OCI-LY7 (cell line): ENCODE data around the gene FLRT1. TPM values are rescaled to one million over a fixed set of nuclear protein-coding genes. Genes with fewer than 3 reads are reported as not detected.

ENCODE experiments used
- BruUV-seq: library from RNA; stranded (reverse); fragments of 400-500 nt; replicated peaks from 2 replicates; lab custom pipeline; 2021; lab: Mats Ljungman, UMichigan
- CTCF ChIA-PET: fragments of 300-600 bp; sonication (Branson Sonifier 250); formaldehyde crosslinking; loops from one replicate; lab custom pipeline; 2022; ENCODE audit warnings: antibody characterized with exemption; ENCODE audit not compliant: unreplicated experiment; lab: Charles Lee
- POLR2A ChIA-PET: fragments of 300-600 bp; sonication (Branson Sonifier 250); formaldehyde crosslinking; loops from one replicate; lab custom pipeline; 2022; ENCODE audit warnings: antibody characterized with exemption; lab: Charles Lee
- DNase-seq: peaks from one replicate; pipeline ENCODE4 v3.0.0-alpha.2; 2015; ENCODE audit warnings: low spot score
- H2AFZ ChIP-seq: fragments of 200-600 bp; sonication (generic), shearing (Covaris generic); 2 replicates; pipeline ENCODE4 v1.6.1; 2014; ENCODE audit warnings: mild to moderate bottlenecking, antibody characterized with exemption, low read length, moderate library complexity
- H3K27ac ChIP-seq: fragments of 200-600 bp; sonication (generic); 2 replicates; pipeline ENCODE4 v1.5.1; 2014; ENCODE audit warnings: mixed run types, low read depth, mild to moderate bottlenecking, moderate library complexity, low read length, inconsistent platforms; ENCODE audit not compliant: poor library complexity, severe bottlenecking
- H3K36me3 ChIP-seq: fragments of 200-600 bp; sonication (generic); 2 replicates; pipeline ENCODE4 v1.6.1; 2014; ENCODE audit warnings: mild to moderate bottlenecking, antibody characterized with exemption, low read length, moderate library complexity, mixed read lengths; ENCODE audit not compliant: insufficient read depth
- H3K4me1 ChIP-seq: fragments of 200-600 bp; sonication (generic); 2 replicates; pipeline ENCODE4 v1.5.1; 2014; ENCODE audit warnings: mild to moderate bottlenecking, low read length; ENCODE audit not compliant: insufficient read depth, poor library complexity, severe bottlenecking
- H3K4me2 ChIP-seq: fragments of 200-600 bp; sonication (generic); 2 replicates; pipeline ENCODE4 v1.6.1; 2014; ENCODE audit warnings: mild to moderate bottlenecking, low read length
- H3K4me3 ChIP-seq: fragments of 200-600 bp; sonication (generic); 2 replicates; pipeline ENCODE4 v1.5.1; 2014; ENCODE audit warnings: mild to moderate bottlenecking, low read depth, low read length; ENCODE audit not compliant: poor library complexity, severe bottlenecking
- H3K79me2 ChIP-seq: fragments of 200-600 bp; sonication (generic); 2 replicates; pipeline ENCODE4 v1.6.1; 2016; ENCODE audit warnings: low read depth, mild to moderate bottlenecking, low read length, moderate library complexity, mixed read lengths; ENCODE audit not compliant: insufficient read depth
- H3K9me2 ChIP-seq: fragments of 200-600 bp; sonication (generic); 2 replicates; pipeline ENCODE4 v1.6.1; 2016; ENCODE audit warnings: mild to moderate bottlenecking, low read length, mixed read lengths; ENCODE audit not compliant: insufficient read depth
- H3K9me3 ChIP-seq: fragments of 200-600 bp; sonication (generic); 2 replicates; pipeline ENCODE4 v1.6.1; 2014; ENCODE audit warnings: mild to moderate bottlenecking, mixed run types, low read length, mixed read lengths
- H4K20me1 ChIP-seq: fragments of 200-600 bp; sonication (generic); 2 replicates; pipeline ENCODE4 v1.6.1; 2014; ENCODE audit warnings: mild to moderate bottlenecking, antibody characterized with exemption, low read length, moderate library complexity, mixed read lengths; ENCODE audit not compliant: insufficient read depth
- CTCF ChIP-seq: fragments of 200-600 bp; sonication (generic); conservative IDR thresholded peaks from 2 replicates; pipeline ENCODE4 v1.5.1; 2014; ENCODE audit warnings: mild to moderate bottlenecking, antibody characterized with exemption, low read length, moderate library complexity, mixed read lengths
- EZH2phosphoT487 ChIP-seq: fragments of 200-600 bp; sonication (generic); IDR thresholded peaks from 2 replicates; pipeline ENCODE4 v1.6.1; 2018; ENCODE audit warnings: low read depth, borderline replicate concordance, mild to moderate bottlenecking, mixed run types, antibody characterized with exemption, low read length, moderate library complexity, mixed read lengths
- intact Hi-C: fragments of 100-400 bp; cut with micrococcal nuclease; formaldehyde crosslinking; loops from one replicate; pipeline ENCODE4 v1.10.0; 2022; ENCODE audit not compliant: unreplicated experiment
- total RNA-seq, 2 experiments: library from RNA; depleted of rRNA in 1 of 2; stranded (reverse); fragments of >200 nt in 1 of 2; shearing (Covaris generic) in 1 of 2; gene quantifications; 2 replicates each; pipeline ENCODE4 v1.2.3, GENCODE V29; 2014 to 2022

The FLRT1 gene
- total RNA-seq, 2 experiments from 2014 or later, result not detected

GRCh38 chr11:63986932-63987513, 48.7 kb upstream of the FLRT1 start:
- Histone ChIP-seq H3K36me3 (peaks cover 33% of the 10 kb centered on the region), H3K9me2 (no peaks in the 10 kb centered on the region), H3K4me3 (peak overlapping the region; percentile 91), H3K9me3 (no peaks in the 10 kb centered on the region), H3K4me2 (peak overlapping the region; percentile 88), H3K27ac (peak overlapping the region; percentile 72), H4K20me1 (peaks cover 5% of the 10 kb centered on the region; the same call in 1 of the 2 replicates), H3K4me1 (peaks cover 33% of the 10 kb centered on the region), H3K79me2 (peaks cover 17% of the 10 kb centered on the region; the same call in 1 of the 2 replicates), H2AFZ (no peak overlapping the region; the same call in 1 of the 2 replicates)
- CTCF ChIA-PET, result no interaction called here
- intact Hi-C loops, result no loop called here
- POLR2A ChIA-PET, result no interaction called here
- TSS peak; percentile 81 for BruUV-seq
- TF ChIP-seq CTCF (no peak), EZH2phosphoT487 (no peak)
- no peak for DNase-seq

GRCh38 chr11:63991558-63991957, 44.2 kb upstream of the FLRT1 start:
- BruUV-seq, result no TSS peak
- Histone ChIP-seq H3K9me2 (no peaks in the 10 kb centered on the region), H3K4me3 (no peak overlapping the region), H3K4me1 (peaks cover 14% of the 10 kb centered on the region), H2AFZ (no peak overlapping the region), H3K9me3 (no peaks in the 10 kb centered on the region), H3K79me2 (peaks cover 14% of the 10 kb centered on the region; the same call in 1 of the 2 replicates), H3K36me3 (peaks cover 66% of the 10 kb centered on the region), H4K20me1 (peaks cover 5% of the 10 kb centered on the region; the same call in 1 of the 2 replicates), H3K27ac (no peak overlapping the region), H3K4me2 (no peak overlapping the region)
- CTCF ChIA-PET, result no interaction called here
- POLR2A ChIA-PET, result no interaction called here
- TF ChIP-seq EZH2phosphoT487 (no peak), CTCF (no peak)
- no peak for DNase-seq
- intact Hi-C loops, result no loop called here

- H3K79me2 ChIP-seq, result no peaks in the 10 kb centered on the region
- H3K4me3 ChIP-seq, result no peak overlapping the region
- H3K27ac ChIP-seq, result no peak overlapping the region
- no TSS peak for BruUV-seq
- POLR2A ChIA-PET, result no interaction called here
- CTCF ChIA-PET, result no interaction called here
- no peaks in the 10 kb centered on the region for H4K20me1 ChIP-seq
- DNase-seq, result no peak
- H3K4me2 ChIP-seq, result no peak overlapping the region
- H3K4me1 ChIP-seq, result peaks cover under 1% of the 10 kb centered on the region
- H2AFZ ChIP-seq, result no peak overlapping the region
- TF ChIP-seq CTCF, result no peak
- TF ChIP-seq EZH2phosphoT487, result no peak
- intact Hi-C loops, result no loop called here
- H3K36me3 ChIP-seq, result peaks cover 79% of the 10 kb centered on the region
- no peaks in the 10 kb centered on the region for H3K9me2 ChIP-seq
- H3K9me3 ChIP-seq, result no peaks in the 10 kb centered on the region
Measured at GRCh38 chr11:63993100-63993499, 42.6 kb upstream of the FLRT1 start.
